T-helper 1 cell treated with Interleukin-12 subunit alpha and Interleukin-12 subunit beta and Interleukin-4 antibody, amounts not matched to agents 30 ng/mL and 1 ng/mL, for 36 hours (primary cell): ENCODE measurements around the gene ZNF177. TPM values are rescaled to one million over a fixed set of nuclear protein-coding genes. Genes with fewer than 3 reads are reported as not detected.

Experiments used
- intact Hi-C: fragments of 100-400 bp; cut with micrococcal nuclease; formaldehyde crosslinking; loops from one replicate; pipeline ENCODE4 v1.15.1; 2024
- total RNA-seq: library from RNA; stranded (reverse); gene quantifications from 2 replicates; pipeline ENCODE4 v1.2.3, GENCODE V29; 2022

ZNF177 gene
- total RNA-seq, 1 donor from 2014 or later = 0.49 TPM

DNA sequence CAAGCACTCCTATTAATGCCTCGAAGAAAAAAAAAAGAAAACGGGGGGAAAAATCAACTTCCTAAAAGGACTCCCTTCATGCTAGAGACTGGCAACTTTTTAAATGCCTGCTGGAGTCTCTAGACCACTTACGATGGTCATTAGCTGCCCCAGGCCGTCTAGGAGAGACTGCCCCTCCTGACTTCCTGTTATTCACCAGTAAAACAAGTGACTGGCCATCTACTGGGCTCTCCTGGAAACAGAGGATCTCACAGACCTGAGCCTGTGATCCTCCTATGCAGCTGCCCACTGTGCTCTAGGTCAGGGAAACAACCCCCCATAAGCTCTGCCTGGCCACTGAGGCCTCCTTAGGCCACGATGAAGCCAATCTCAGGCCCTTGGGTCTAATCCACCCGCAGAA is 65.1 kb downstream of the ZNF177 start:
- intact Hi-C loops = no loop called here

DNA sequence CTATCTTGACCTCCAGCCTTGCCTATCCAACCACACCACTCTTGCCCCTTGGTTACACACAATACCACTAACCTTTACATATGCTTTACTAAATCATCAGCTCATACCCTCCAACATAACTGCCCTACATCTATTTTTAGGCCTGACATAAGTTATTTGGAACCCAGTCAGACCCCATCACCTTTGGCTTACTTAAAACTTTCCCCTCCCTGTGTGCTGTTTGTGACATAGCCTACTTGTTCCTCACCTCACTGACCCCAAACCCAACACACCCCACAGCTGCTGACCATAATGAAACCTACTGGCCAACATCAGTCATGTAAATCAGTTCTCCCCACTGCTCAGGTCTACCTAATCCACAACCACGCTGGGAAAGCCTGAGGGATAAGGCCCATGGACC is 67.6 kb downstream of the ZNF177 start:
- intact Hi-C loops = no loop called here

DNA sequence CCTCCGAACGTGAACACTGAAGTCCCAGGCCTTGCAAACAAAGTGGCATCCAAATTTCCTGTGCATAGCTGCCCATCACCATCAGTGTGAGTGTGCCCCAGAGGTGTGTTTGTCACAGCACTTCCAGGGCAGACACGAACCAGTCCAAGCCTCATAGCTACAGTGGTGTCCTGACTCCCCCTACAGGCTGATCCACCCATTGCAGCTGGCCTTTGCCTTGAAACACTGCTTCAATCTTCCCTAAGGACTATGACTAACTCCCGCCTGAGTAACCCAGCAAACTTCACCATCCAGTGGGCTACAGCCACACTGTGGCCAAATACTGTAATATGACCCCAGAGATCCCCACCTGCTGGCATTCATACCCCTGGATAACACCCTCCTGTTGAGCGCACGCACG is 68.7 kb downstream of the ZNF177 start:
- intact Hi-C loops = loop anchor here (1.0 kb wide), 2 partner anchors 226 to 295 kb away; no protein-coding TSS in a partner anchor

Other genes starting within 250 kb of the ZNF177 start
- gene OR7G1, start 247.2 kb upstream of the ZNF177 start, total RNA-seq = not detected in 2 replicates
- not detected in 2 replicates for gene OR7G3, start 236.1 kb upstream of the ZNF177 start, total RNA-seq
- gene ZNF317, start 222.6 kb upstream of the ZNF177 start, total RNA-seq = 41.7 and 43.8 TPM in 2 replicates
- gene OR7D2, start 184.0 kb upstream of the ZNF177 start, total RNA-seq = 0.66 and 0.69 TPM in 2 replicates
- not detected in 2 replicates for gene OR7D4, start 143.4 kb upstream of the ZNF177 start, total RNA-seq
- not detected in 2 replicates for gene OR7E24, start 112.1 kb upstream of the ZNF177 start, total RNA-seq
- 7.6 and 8.4 TPM in 2 replicates for gene ZNF699, start 53.2 kb upstream of the ZNF177 start, total RNA-seq
- 9.9 and 10.3 TPM in 2 replicates for gene ZNF559, start 38.8 kb upstream of the ZNF177 start, total RNA-seq
- gene ZNF266, start 72.6 kb downstream of the ZNF177 start, total RNA-seq = 27.8 and 31.8 TPM in 2 replicates
- gene ZNF560, start 135.6 kb downstream of the ZNF177 start, total RNA-seq = not detected in 2 replicates
- gene ZNF426, start 175.6 kb downstream of the ZNF177 start, total RNA-seq = 11.3 and 12.8 TPM in 2 replicates
- 46.7 and 47.9 TPM in 2 replicates for gene ZNF121, start 221.5 kb downstream of the ZNF177 start, total RNA-seq